ENCODE data around the gene SLC45A2. TPM values are rescaled to one million over a fixed set of nuclear protein-coding genes. Genes with fewer than 3 reads are reported as not detected.

The SLC45A2 gene
- total and polyA plus RNA-seq, 7 donors: 0.08 to 0.24 TPM; not detected in 5

GRCh38 chr5:33905381-33905780, 79.1 kb downstream of the SLC45A2 start:
- no peak for TF ChIP-seq CTCF (IDR thresholded peaks at IDR 0.05)
- intact Hi-C loops (cut with DNase I): no loop called here
- Histone ChIP-seq H3K27ac (no peak overlapping the region), H3K9me3 (peaks cover 12% of the 10 kb centered on the region), H3K4me3 (no peak overlapping the region), H3K27me3 (ENCODE audit: insufficient read depth in 3 of 3, low read length in 2 of 3) (no peaks in the 10 kb centered on the region), H3K36me3 (ENCODE audit: insufficient read depth in 1 of 2, low read depth in 1 of 2) (no peaks in the 10 kb centered on the region), H3K4me1 (no peaks in the 10 kb centered on the region)
- DNase-seq (no peak), ATAC-seq (no peak)
- 95 to 97% (median 95%) methylated on average over 1 of the region's 1 CpG for WGBS, 3 donors

GRCh38 chr5:33903118-33903517, 81.4 kb downstream of the SLC45A2 start:
- Histone ChIP-seq H3K27ac (no peak overlapping the region), H3K4me1 (no peaks in the 10 kb centered on the region), H3K4me3 (no peak overlapping the region), H3K9me3 (peaks cover 12% of the 10 kb centered on the region), H3K36me3 (ENCODE audit: insufficient read depth in 1 of 2, low read depth in 1 of 2) (no peaks in the 10 kb centered on the region), H3K27me3 (ENCODE audit: insufficient read depth in 3 of 3, low read length in 2 of 3) (no peaks in the 10 kb centered on the region)
- no peak for TF ChIP-seq CTCF (IDR thresholded peaks at IDR 0.05)
- DNase-seq (no peak), ATAC-seq (no peak)
- intact Hi-C loops (cut with DNase I): no loop called here
- WGBS, 3 donors: 72 to 86% (median 85%) methylated on average over 2 of the region's 2 CpGs

- Histone ChIP-seq H3K27ac (no peak overlapping the region), H3K9me3 (peaks cover 10% of the 10 kb centered on the region), H3K36me3 (ENCODE audit: insufficient read depth in 1 of 2, low read depth in 1 of 2) (no peaks in the 10 kb centered on the region), H3K4me3 (no peak overlapping the region), H3K4me1 (no peaks in the 10 kb centered on the region), H3K27me3 (ENCODE audit: insufficient read depth in 3 of 3, low read length in 2 of 3) (no peaks in the 10 kb centered on the region)
- no peak for DNase-seq
- no peak for TF ChIP-seq CTCF (IDR thresholded peaks at IDR 0.05)
- intact Hi-C loops (cut with DNase I): no loop called here
- no peak for ATAC-seq
- WGBS, 3 donors: 45 to 61% (median 53%) methylated on average over 1 of the region's 1 CpG
Observed at GRCh38 chr5:33901156-33901555, 83.3 kb downstream of the SLC45A2 start.

Other genes starting within 250 kb of the SLC45A2 start
- gene ADAMTS12, start 92.7 kb downstream of the SLC45A2 start, total RNA-seq: 1 to 10 TPM in 3 of 4 donors, under 1 TPM in 1; 0.88 to 1.2 (median 1.1) TPM
- under 1 TPM; 0.19 to 0.51 (median 0.28) TPM for gene ADAMTS12, start 92.7 kb downstream of the SLC45A2 start, polyA plus RNA-seq
- not detected for gene RXFP3, start 48.3 kb downstream of the SLC45A2 start, total RNA-seq
- not detected for gene RXFP3, start 48.3 kb downstream of the SLC45A2 start, polyA plus RNA-seq
- gene AMACR, start 23.4 kb upstream of the SLC45A2 start, total RNA-seq: 10 to 100 TPM in 1 of 4 donors, 1 to 10 TPM in 3; 5.1 to 14.4 (median 7.4) TPM
- 1 to 10 TPM; 1.5 to 7.6 (median 4.1) TPM for gene AMACR, start 23.4 kb upstream of the SLC45A2 start, polyA plus RNA-seq
- 1 to 10 TPM in 2 of 4 donors, under 1 TPM in 1, not detected in 1; 0.62 to 5.9 (median 1.6) TPM for gene C1QTNF3, start 58.5 kb upstream of the SLC45A2 start, total RNA-seq
- under 1 TPM; 0.31 to 0.49 (median 0.38) TPM for gene C1QTNF3, start 58.5 kb upstream of the SLC45A2 start, polyA plus RNA-seq